Adrenal gland (tissue), 12 donors: ENCODE measurements around the gene SORBS1. TPM values are rescaled to one million over a fixed set of nuclear protein-coding genes. Genes with fewer than 3 reads are reported as not detected.

Source experiments
- DNase-seq, 7 donors: peaks; one replicate each; pipeline ENCODE4 v3.0.0-alpha.2; 2019 to 2020
- H3K27ac ChIP-seq, 5 donors: fragments of 200-600 bp; sonication (generic) in 4 of 5; 1 replicate in 3 of 5; 2 replicates in 2 of 5; pipeline versions ENCODE4 v1.5.1 to v1.8.0; 2016 to 2020; ENCODE audit warnings: mild to moderate bottlenecking in 1 of 5
- H3K27me3 ChIP-seq: fragments of 200-600 bp; 2 replicates; pipeline ENCODE4 v1.8.0; 2021
- H3K36me3 ChIP-seq, 2 donors: fragments of 200-600 bp; replicated peaks in 1 of 2; 1 replicate in 1 of 2; 2 replicates in 1 of 2; pipeline versions ENCODE4 v1.5.1 to v1.8.0; 2018 to 2022
- H3K4me1 ChIP-seq, 2 donors: fragments of 200-600 bp; replicated peaks in 1 of 2; 1 replicate in 1 of 2; 2 replicates in 1 of 2; pipeline versions ENCODE4 v1.5.1 to v1.8.0; 2018 to 2021
- H3K4me3 ChIP-seq, 4 donors: fragments of 200-600 bp; sonication (generic) in 3 of 4; one replicate each; pipeline ENCODE4 v1.5.1; 2016 to 2018
- H3K9me3 ChIP-seq, 3 donors: fragments of 200-600 bp; sonication (generic) in 1 of 3; replicated peaks in 1 of 3; 1 replicate in 2 of 3; 2 replicates in 1 of 3; pipeline versions ENCODE4 v1.5.1 to v1.8.0; 2016 to 2021
- CTCF ChIP-seq, 6 experiments: fragments of 450-650 bp in 4 of 6; fragments of 200-600 bp in 2 of 6; sonication (generic) in 1 of 6; IDR thresholded peaks; 1 replicate in 5 of 6; 2 replicates in 1 of 6; pipeline versions ENCODE4 v1.5.1 to v1.8.0; 2016 to 2021; ENCODE audit warnings: antibody characterized with exemption in 6 of 6, mild to moderate bottlenecking in 2 of 6, moderate library complexity in 1 of 6
- POLR2A ChIP-seq, 2 donors: fragments of 450-650 bp; IDR thresholded peaks; one replicate each; pipeline ENCODE4 v1.6.1; 2017; ENCODE audit warnings: antibody characterized with exemption in 2 of 2, mild to moderate bottlenecking in 2 of 2, moderate library complexity in 1 of 2
- WGBS, 4 donors: extraction: QIAGEN DNeasy Blood & Tissue Kit in 2 of 4; methylation state at CpG; one replicate each; pipeline versions ENCODE4 v1.1.5 to v1.1.7; 2013 to 2017; 5-methylcytosine and 5-hydroxymethylcytosine counted together
- intact Hi-C, 2 donors: fragments of 100-400 bp; cut with DNase I; formaldehyde crosslinking; loops; one replicate each; pipeline versions ENCODE4 v1.14.1 to v1.15.0; 2022 to 2023
- polyA plus RNA-seq, 3 donors: library from polyadenylated mRNA; stranded (reverse); fragments of 200-250 nt in 2 of 3; fragments of 350-450 nt in 1 of 3; fragmentation: Illumina TruSeq in 1 of 3; extraction: RNeasy Lipid Tissue Mini Kit (QIAGEN cat#74804) in 1 of 3; gene quantifications; one replicate each; pipeline ENCODE4 v1.2.3, GENCODE V29; 2013 to 2014
- total RNA-seq, 9 donors: library from RNA; depleted of rRNA in 4 of 9; stranded (reverse); fragments of >200 nt in 4 of 9; fragments of 120-200 nt in 1 of 9; fragmentation: NEBNext Ultra II Directional in 1 of 9; extraction: Animal tissue kit (Norgen Biotek cat#: 25700) in 1 of 9; gene quantifications; one replicate each; pipeline versions ENCODE4 v1.1.0 to v1.2.4, GENCODE V29; 2013 to 2023
- donor health status: healthy with polysubstance abuse.
- donor health status: Bipolar disorder and iron deficiency.
- donor health status: DM: yes; HTN: yes; CAD: no.
- donor health status: DM: no; HTN: no; CAD: no.
- donor health status: DM: no; HTN: no; CAD: no.
- donor health status: DM: yes; HTN: yes; CAD: no.

SORBS1 gene
- total and polyA plus RNA-seq, 12 donors, result 9.5 to 43.4 (median 19.0) TPM

GRCh38 chr10:95324436-95325268, 236.5 kb downstream of the SORBS1 start:
- TF ChIP-seq CTCF (IDR thresholded peaks at IDR 0.05), result no peak
- TF ChIP-seq POLR2A (IDR thresholded peaks at IDR 0.05), result no peak
- Histone ChIP-seq H3K36me3 (no peaks in the 10 kb centered on the region), H3K27me3 (no peaks in the 10 kb centered on the region), H3K27ac (no peak overlapping the region), H3K4me1 (no peaks in the 10 kb centered on the region), H3K9me3 (no peaks in the 10 kb centered on the region), H3K4me3 (no peak overlapping the region)
- intact Hi-C loops, result no loop called here
- WGBS, 4 donors, result 79 to 89% (median 88%) methylated on average over 11 of the region's 11 CpGs
- DNase-seq, result no peak

DNA sequence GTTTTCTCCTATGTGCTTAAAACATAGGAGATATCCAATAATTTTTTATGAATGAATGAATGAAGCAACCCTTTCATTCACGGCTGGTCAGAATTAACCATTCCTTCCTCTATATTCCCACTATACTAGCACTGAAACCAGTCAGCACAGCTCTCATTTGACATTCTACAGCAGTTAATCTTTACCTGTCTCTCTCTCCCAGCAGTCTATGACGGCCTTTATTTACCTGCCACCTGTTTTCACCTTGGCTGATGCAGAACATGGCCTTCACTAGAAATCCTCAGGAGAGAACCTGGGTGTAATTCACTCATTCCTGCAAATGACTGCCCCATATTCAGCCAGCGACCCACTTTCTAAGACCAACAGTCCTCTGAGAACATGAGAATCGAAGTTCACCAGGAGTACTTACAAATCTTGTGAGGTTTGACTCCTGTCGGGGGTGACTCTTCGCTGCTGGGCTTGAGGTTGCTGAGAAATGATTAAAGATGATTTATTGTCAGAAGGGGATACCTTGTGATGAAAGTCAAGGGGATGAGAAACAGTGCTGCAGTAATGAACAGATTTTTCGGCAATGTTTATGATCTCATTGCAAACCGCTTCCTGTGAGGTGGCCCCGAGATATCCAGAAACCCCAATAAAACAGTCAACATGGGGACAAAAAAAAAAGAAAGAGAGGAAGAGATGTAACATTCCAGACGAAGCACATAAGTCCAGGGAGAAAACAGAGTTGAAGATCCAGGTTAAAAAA, 239.4 kb downstream of the SORBS1 start:
- no peak for TF ChIP-seq CTCF (IDR thresholded peaks at IDR 0.05)
- TF ChIP-seq POLR2A (IDR thresholded peaks at IDR 0.05), result no peak
- intact Hi-C loops, result no loop called here
- no peaks in the 10 kb centered on the region for H3K36me3 ChIP-seq
- WGBS, 4 donors, result 89 to 95% (median 91%) methylated on average over 10 of the region's 10 CpGs
- H3K4me1 ChIP-seq, result no peaks in the 10 kb centered on the region
- no peaks in the 10 kb centered on the region for H3K9me3 ChIP-seq
- no peak overlapping the region for H3K4me3 ChIP-seq
- H3K27ac ChIP-seq, result no peak overlapping the region
- H3K27me3 ChIP-seq, result no peaks in the 10 kb centered on the region
- DNase-seq, result no peak

GRCh38 chr10:95319239-95319638, 241.9 kb downstream of the SORBS1 start:
- DNase-seq, result no peak
- intact Hi-C loops, result no loop called here
- no peaks in the 10 kb centered on the region for H3K4me1 ChIP-seq
- H3K27me3 ChIP-seq, result no peaks in the 10 kb centered on the region
- H3K36me3 ChIP-seq, result no peaks in the 10 kb centered on the region
- TF ChIP-seq POLR2A (IDR thresholded peaks at IDR 0.05) (no peak), CTCF (IDR thresholded peaks at IDR 0.05) (no peak)
- H3K27ac ChIP-seq, result no peak overlapping the region
- H3K9me3 ChIP-seq, result no peaks in the 10 kb centered on the region
- H3K4me3 ChIP-seq, result no peak overlapping the region

GRCh38 chr10:95315509-95315908, 245.7 kb downstream of the SORBS1 start:
- Histone ChIP-seq H3K27ac (no peak overlapping the region), H3K9me3 (no peaks in the 10 kb centered on the region), H3K4me3 (no peak overlapping the region), H3K4me1 (peaks cover 0 to 15% of the 10 kb centered on the region in 2 donors), H3K36me3 (no peaks in the 10 kb centered on the region), H3K27me3 (no peaks in the 10 kb centered on the region)
- TF ChIP-seq POLR2A (IDR thresholded peaks at IDR 0.05) (no peak), CTCF (IDR thresholded peaks at IDR 0.05) (no peak)
- intact Hi-C loops, result no loop called here
- DNase-seq, result no peak
- WGBS, 4 donors, result 81 to 93% (median 83%) methylated on average over 2 of the region's 2 CpGs
